Measurements from ENCODE around the gene NCBP3. TPM values are rescaled to one million over a fixed set of nuclear protein-coding genes. Genes with fewer than 3 reads are reported as not detected.
"Not testable (repeated sequence)": the region's sequence is repeated elsewhere in the genome, so short reads cannot be mapped to it uniquely, and the experiment has no call there.

NCBP3 gene
- total and polyA plus RNA-seq, 9 of the 15 experiments (the other 6 are each of a cell fraction or from before 2014, with no cell fraction given): 3.1 to 25.5 (median 20.5) TPM

DNA sequence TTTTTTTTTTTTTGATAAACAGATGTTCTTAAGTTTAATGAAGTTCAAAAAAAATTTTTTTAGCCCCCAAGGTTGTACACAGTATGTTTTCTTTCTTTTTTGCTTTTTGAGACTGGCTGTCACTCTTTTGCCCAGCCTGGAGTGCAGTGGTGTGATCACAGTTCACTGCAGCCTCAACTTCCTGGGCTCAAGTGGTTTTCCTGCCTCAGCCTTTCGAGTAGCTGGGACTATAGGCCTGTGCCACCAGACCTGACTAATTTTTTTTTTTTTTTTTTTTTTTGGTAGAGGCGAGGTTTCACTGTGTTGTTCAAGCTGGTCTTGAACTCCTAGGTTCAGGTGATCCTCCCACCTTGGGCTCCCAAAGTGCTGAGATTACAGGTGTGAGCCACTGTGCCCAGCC lies 57.8 kb downstream of the NCBP3 start:
- Histone ChIP-seq H3K36me3 (ENCODE audit: control insufficient read depth, insufficient read depth, low read length) (no peaks in the 10 kb centered on the region), H3K9ac (ENCODE audit: insufficient read depth in 1 of 2, low read depth in 2 of 2, low read length in 2 of 2) (no peak overlapping the region), H3K27ac (ENCODE audit: extremely low read depth, low read depth, low read length) (no peak overlapping the region), H3K4me1 (replicated peaks in 1 of 2; ENCODE audit: control insufficient read depth in 2 of 2, insufficient read depth in 2 of 2, low read length in 2 of 2) (no peaks in the 10 kb centered on the region), H3K4me3 (no peak overlapping the region), H3K79me2 (ENCODE audit: control insufficient read depth, insufficient read depth, low read length) (no peaks in the 10 kb centered on the region), H2AFZ (ENCODE audit: low read depth, low read length) (no peak overlapping the region), H3K9me3 (replicated peaks; ENCODE audit: control insufficient read depth, insufficient read depth, low read depth, low read length) (no peaks in the 10 kb centered on the region), H4K20me1 (replicated peaks; ENCODE audit: control insufficient read depth, insufficient read depth, low read length) (no peaks in the 10 kb centered on the region), H3K4me2 (ENCODE audit: insufficient read depth, low read length) (no peak overlapping the region), H3K27me3 (ENCODE audit: control insufficient read depth in 2 of 2, insufficient read depth in 2 of 2, low read length in 2 of 2) (no peaks in the 10 kb centered on the region), H3K9me1 (ENCODE audit: control insufficient read depth, insufficient read depth, low read length) (no peaks in the 10 kb centered on the region)
- in situ Hi-C loops (cut with MboI) (no loop called here), intact Hi-C loops (cut with micrococcal nuclease) (no loop called here)
- FAIRE-seq (no peak), DNase-seq (ENCODE audit: extremely low read depth in 1 of 4, low spot score in 3 of 4) (no peak), ATAC-seq (no peak)
- WGBS (ENCODE audit: insufficient coverage, low coverage, missing lambda C conversion rate): 0% methylated on average over 1 of the region's 2 CpGs
- no TSS peak for BruUV-seq (replicated peaks)
- ChIA-PET CTCF (ENCODE audit: low intra/inter-chr PET ratio) (no interaction called here), POLR2A (no interaction called here)
- no peak for TF ChIP-seq SIX5 (IDR thresholded peaks at IDR 0.05; ENCODE audit: borderline replicate concordance in 1 of 2, insufficient read depth in 1 of 2, low read depth in 1 of 2, low read length in 2 of 2)
- TF ChIP-seq, protein P1, sequence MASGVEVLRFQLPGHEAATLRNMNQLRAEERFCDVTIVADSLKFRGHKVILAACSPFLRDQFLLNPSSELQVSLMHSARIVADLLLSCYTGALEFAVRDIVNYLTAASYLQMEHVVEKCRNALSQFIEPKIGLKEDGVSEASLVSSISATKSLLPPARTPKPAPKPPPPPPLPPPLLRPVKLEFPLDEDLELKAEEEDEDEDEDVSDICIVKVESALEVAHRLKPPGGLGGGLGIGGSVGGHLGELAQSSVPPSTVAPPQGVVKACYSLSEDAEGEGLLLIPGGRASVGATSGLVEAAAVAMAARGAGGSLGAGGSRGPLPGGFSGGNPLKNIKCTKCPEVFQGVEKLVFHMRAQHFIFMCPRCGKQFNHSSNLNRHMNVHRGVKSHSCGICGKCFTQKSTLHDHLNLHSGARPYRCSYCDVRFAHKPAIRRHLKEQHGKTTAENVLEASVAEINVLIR (CRISPR knock-in tag; IDR thresholded peaks at IDR 0.05): no peak
- TF ChIP-seq RFX5 (IDR thresholded peaks at IDR 0.05; ENCODE audit: low read depth, low read length): no peak
- TF ChIP-seq, protein P2, sequence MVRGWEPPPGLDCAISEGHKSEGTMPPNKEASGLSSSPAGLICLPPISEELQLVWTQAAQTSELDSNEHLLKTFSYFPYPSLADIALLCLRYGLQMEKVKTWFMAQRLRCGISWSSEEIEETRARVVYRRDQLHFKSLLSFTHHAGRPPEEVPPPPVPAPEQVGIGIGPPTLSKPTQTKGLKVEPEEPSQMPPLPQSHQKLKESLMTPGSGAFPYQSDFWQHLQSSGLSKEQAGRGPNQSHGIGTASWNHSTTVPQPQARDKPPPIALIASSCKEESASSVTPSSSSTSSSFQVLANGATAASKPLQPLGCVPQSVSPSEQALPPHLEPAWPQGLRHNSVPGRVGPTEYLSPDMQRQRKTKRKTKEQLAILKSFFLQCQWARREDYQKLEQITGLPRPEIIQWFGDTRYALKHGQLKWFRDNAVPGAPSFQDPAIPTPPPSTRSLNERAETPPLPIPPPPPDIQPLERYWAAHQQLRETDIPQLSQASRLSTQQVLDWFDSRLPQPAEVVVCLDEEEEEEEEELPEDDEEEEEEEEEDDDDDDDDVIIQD (CRISPR knock-in tag; IDR thresholded peaks at IDR 0.05): no peak
- no peak for TF ChIP-seq NRF1 (conservative IDR thresholded peaks at IDR 0.05 in 1 of 2, IDR thresholded peaks at IDR 0.05 in 1 of 2)
- TF ChIP-seq MTA3 (IDR thresholded peaks at IDR 0.05; ENCODE audit: borderline replicate concordance): no peak
- no peak for TF ChIP-seq YBX1 (IDR thresholded peaks at IDR 0.05)
- TF ChIP-seq ZFX (CRISPR knock-in tag; IDR thresholded peaks at IDR 0.05): no peak
- TF ChIP-seq SOX6 (IDR thresholded peaks at IDR 0.05): no peak

DNA sequence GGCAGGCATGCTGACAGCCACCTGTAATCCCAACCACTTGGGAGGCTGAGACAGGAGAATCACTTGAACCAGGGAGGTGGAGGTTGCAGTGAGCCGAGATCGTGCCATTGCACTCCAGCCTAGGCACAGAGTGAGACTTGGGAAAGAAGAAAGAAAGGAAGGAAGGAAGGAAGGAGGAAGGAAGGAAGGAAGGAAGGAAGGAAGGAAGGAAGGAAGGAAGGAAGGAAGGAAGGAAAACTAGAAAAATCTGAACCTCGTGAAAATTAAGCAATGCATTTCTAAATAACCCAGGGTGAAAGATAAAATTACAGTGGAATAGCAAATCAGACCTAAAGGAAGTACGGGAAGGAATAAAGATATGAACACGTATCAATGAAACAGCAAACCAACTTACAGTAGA lies 60.7 kb downstream of the NCBP3 start:
- H3K4me3 ChIP-seq; DNase-seq (ENCODE audit: extremely low read depth in 1 of 4, low spot score in 3 of 4); H3K36me3 ChIP-seq (ENCODE audit: control insufficient read depth, insufficient read depth, low read length); H3K4me2 ChIP-seq (ENCODE audit: insufficient read depth, low read length); CTCF ChIA-PET (ENCODE audit: low intra/inter-chr PET ratio); H2AFZ ChIP-seq (ENCODE audit: low read depth, low read length); intact Hi-C loops (cut with micrococcal nuclease); H3K27me3 ChIP-seq (ENCODE audit: control insufficient read depth in 2 of 2, insufficient read depth in 2 of 2, low read length in 2 of 2); BruUV-seq (replicated peaks); H3K79me2 ChIP-seq (ENCODE audit: control insufficient read depth, insufficient read depth, low read length); in situ Hi-C loops (cut with MboI); H4K20me1 ChIP-seq (replicated peaks; ENCODE audit: control insufficient read depth, insufficient read depth, low read length); FAIRE-seq; H3K9ac ChIP-seq (ENCODE audit: insufficient read depth in 1 of 2, low read depth in 2 of 2, low read length in 2 of 2); POLR2A ChIA-PET; ATAC-seq; H3K9me3 ChIP-seq (replicated peaks; ENCODE audit: control insufficient read depth, insufficient read depth, low read depth, low read length); H3K4me1 ChIP-seq (replicated peaks in 1 of 2; ENCODE audit: control insufficient read depth in 2 of 2, insufficient read depth in 2 of 2, low read length in 2 of 2); H3K27ac ChIP-seq (ENCODE audit: extremely low read depth, low read depth, low read length); H3K9me1 ChIP-seq (ENCODE audit: control insufficient read depth, insufficient read depth, low read length): not testable (repeated sequence)
- WGBS (ENCODE audit: insufficient coverage, low coverage, missing lambda C conversion rate): 15% methylated on average over 2 of the region's 5 CpGs
